Measurements from ENCODE around the gene HIPK2.

DNA sequence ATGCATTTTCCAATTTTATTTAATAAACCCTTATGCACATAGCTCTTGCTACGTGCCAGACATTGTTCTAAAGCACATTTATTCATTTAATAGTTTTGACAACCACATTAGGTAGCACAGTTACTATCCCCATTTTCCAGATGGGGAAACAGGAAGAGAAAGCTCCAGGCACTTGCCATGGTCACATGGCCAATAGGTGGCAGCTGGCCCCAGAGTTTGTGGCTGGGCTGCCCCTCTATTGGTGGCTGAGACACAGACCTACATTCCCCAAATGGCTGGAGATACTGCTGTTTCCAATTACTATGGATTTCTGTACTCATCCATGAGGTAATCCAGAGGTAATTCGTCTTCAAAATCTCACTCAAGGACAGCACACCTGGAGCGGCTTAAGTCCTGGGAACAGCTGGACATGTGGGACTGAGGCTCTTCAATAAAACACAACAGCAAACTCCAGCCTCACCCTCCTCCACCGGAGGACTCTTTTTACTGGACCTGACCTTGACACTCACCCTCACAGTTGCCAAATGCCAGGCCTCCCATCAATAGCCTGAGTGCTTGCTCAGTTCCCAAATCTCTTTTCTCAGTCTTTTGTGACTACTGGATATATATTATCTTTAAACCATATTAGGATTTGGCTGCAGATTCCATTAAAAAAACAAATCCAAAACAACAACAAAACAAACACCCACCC, 148.3 kb downstream of the HIPK2 start:
- TF ChIP-seq, protein P1, sequence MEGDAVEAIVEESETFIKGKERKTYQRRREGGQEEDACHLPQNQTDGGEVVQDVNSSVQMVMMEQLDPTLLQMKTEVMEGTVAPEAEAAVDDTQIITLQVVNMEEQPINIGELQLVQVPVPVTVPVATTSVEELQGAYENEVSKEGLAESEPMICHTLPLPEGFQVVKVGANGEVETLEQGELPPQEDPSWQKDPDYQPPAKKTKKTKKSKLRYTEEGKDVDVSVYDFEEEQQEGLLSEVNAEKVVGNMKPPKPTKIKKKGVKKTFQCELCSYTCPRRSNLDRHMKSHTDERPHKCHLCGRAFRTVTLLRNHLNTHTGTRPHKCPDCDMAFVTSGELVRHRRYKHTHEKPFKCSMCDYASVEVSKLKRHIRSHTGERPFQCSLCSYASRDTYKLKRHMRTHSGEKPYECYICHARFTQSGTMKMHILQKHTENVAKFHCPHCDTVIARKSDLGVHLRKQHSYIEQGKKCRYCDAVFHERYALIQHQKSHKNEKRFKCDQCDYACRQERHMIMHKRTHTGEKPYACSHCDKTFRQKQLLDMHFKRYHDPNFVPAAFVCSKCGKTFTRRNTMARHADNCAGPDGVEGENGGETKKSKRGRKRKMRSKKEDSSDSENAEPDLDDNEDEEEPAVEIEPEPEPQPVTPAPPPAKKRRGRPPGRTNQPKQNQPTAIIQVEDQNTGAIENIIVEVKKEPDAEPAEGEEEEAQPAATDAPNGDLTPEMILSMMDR (conservative IDR thresholded peaks at IDR 0.05; ENCODE audit: low read depth, low read length), result no peak
- TF ChIP-seq SMC3 (IDR thresholded peaks at IDR 0.05; ENCODE audit: low read depth, low read length) (no peak), CEBPB (IDR thresholded peaks at IDR 0.05; ENCODE audit: low read depth, low read length) (no peak), POLR2A (IDR thresholded peaks at IDR 0.05; ENCODE audit: low read depth, low read length) (no peak), FOS (IDR thresholded peaks at IDR 0.05; ENCODE audit: low read depth, low read length) (no peak), RFX5 (IDR thresholded peaks at IDR 0.05; ENCODE audit: low read depth, low read length) (no peak), NFE2L2 (IDR thresholded peaks at IDR 0.05; ENCODE audit: low read depth, low read length) (no peak)
- TF ChIP-seq, protein P2, sequence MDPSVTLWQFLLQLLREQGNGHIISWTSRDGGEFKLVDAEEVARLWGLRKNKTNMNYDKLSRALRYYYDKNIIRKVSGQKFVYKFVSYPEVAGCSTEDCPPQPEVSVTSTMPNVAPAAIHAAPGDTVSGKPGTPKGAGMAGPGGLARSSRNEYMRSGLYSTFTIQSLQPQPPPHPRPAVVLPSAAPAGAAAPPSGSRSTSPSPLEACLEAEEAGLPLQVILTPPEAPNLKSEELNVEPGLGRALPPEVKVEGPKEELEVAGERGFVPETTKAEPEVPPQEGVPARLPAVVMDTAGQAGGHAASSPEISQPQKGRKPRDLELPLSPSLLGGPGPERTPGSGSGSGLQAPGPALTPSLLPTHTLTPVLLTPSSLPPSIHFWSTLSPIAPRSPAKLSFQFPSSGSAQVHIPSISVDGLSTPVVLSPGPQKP (IDR thresholded peaks at IDR 0.05; ENCODE audit: borderline replicate concordance, low read depth, low read length), result no peak

Data from IMR-90 (cell line).